Natural killer cell (primary cell): Measurements from ENCODE around the gene CHST15. TPM values are rescaled to one million over a fixed set of nuclear protein-coding genes. Genes with fewer than 3 reads are reported as not detected.

Experiments
- ATAC-seq, 3 donors: fragments of 150-1000 bp in 2 of 3; fragments of 200-7000 bp in 1 of 3; cut with Tn5 transposase; 1 replicate in 1 of 3; 2 replicates in 2 of 3; pipeline ENCODE4 v1.10.0; 2021; ENCODE audit warnings: mild to moderate bottlenecking in 2 of 3, moderate library complexity in 2 of 3
- DNase-seq, 2 donors: peaks; one replicate each; pipeline versions ENCODE4 v3.0.0 to v3.0.0-alpha.2; 2013 to 2021; ENCODE audit warnings: mixed read lengths in 1 of 2
- H3K27ac ChIP-seq: one replicate; pipeline ENCODE4 v1.5.1; 2013; ENCODE audit warnings: mild to moderate bottlenecking, low read length
- H3K27me3 ChIP-seq: one replicate; pipeline ENCODE4 v1.6.1; 2013; ENCODE audit warnings: low read length; ENCODE audit not compliant: control insufficient read depth, insufficient read depth
- H3K36me3 ChIP-seq: one replicate; pipeline ENCODE4 v1.6.1; 2013; ENCODE audit warnings: low read length; ENCODE audit not compliant: control insufficient read depth, insufficient read depth
- H3K4me1 ChIP-seq: one replicate; pipeline ENCODE4 v1.6.1; 2013; ENCODE audit warnings: low read length; ENCODE audit not compliant: control insufficient read depth, insufficient read depth
- H3K4me3 ChIP-seq: one replicate; pipeline ENCODE4 v1.5.1; 2013; ENCODE audit warnings: low read length
- H3K9me3 ChIP-seq: one replicate; pipeline ENCODE4 v1.6.1; 2013; ENCODE audit warnings: low read length; ENCODE audit not compliant: control insufficient read depth, insufficient read depth
- H3K27ac Mint-ChIP-seq, 2 donors: one replicate each; pipeline ENCODE4 v1.8.0; 2022; ENCODE audit warnings: mild to moderate bottlenecking in 2 of 2, mixed read lengths in 2 of 2, moderate library complexity in 1 of 2
- H3K27me3 Mint-ChIP-seq, 2 donors: one replicate each; pipeline ENCODE4 v1.8.0; 2022; ENCODE audit warnings: low read depth in 2 of 2, mixed read lengths in 2 of 2
- H3K36me3 Mint-ChIP-seq: one replicate; pipeline ENCODE4 v1.8.0; 2022; ENCODE audit warnings: mixed read lengths
- H3K4me1 Mint-ChIP-seq, 2 donors: one replicate each; pipeline ENCODE4 v1.8.0; 2022; ENCODE audit warnings: mixed read lengths in 2 of 2
- H3K4me3 Mint-ChIP-seq: one replicate; pipeline ENCODE4 v1.8.0; 2022; ENCODE audit warnings: mild to moderate bottlenecking, moderate library complexity, mixed read lengths
- H3K9me3 Mint-ChIP-seq, 2 donors: one replicate each; pipeline ENCODE4 v1.8.0; 2022; ENCODE audit warnings: mixed read lengths in 2 of 2
- WGBS: methylation state at CpG from one replicate; pipeline ENCODE4 v1.1.7; 2013; ENCODE audit warnings: missing lambda C conversion rate; ENCODE audit not compliant: insufficient coverage; 5-methylcytosine and 5-hydroxymethylcytosine counted together
- intact Hi-C: fragments of 100-400 bp; cut with micrococcal nuclease; formaldehyde crosslinking; loops from one replicate; pipeline ENCODE4 v1.14.2; 2022
- total RNA-seq, 4 donors: library from RNA; stranded (reverse); fragments of 120-200 nt in 1 of 4; gene quantifications; one replicate each; pipeline versions ENCODE4 v1.2.3 to v1.2.4, GENCODE V29; 2013 to 2022
- TF ChIP-seq, protein P1 (sequence below): fragments of 200-600 bp; IDR thresholded peaks from one replicate; pipeline ENCODE4 v1.8.0; 2022; ENCODE audit warnings: antibody characterized with exemption

Gene CHST15, protein sequence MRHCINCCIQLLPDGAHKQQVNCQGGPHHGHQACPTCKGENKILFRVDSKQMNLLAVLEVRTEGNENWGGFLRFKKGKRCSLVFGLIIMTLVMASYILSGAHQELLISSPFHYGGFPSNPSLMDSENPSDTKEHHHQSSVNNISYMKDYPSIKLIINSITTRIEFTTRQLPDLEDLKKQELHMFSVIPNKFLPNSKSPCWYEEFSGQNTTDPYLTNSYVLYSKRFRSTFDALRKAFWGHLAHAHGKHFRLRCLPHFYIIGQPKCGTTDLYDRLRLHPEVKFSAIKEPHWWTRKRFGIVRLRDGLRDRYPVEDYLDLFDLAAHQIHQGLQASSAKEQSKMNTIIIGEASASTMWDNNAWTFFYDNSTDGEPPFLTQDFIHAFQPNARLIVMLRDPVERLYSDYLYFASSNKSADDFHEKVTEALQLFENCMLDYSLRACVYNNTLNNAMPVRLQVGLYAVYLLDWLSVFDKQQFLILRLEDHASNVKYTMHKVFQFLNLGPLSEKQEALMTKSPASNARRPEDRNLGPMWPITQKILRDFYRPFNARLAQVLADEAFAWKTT
- total RNA-seq = 10 to 100 TPM in 1 of 3 donors, 1 to 10 TPM in 2; 1.9 to 11.9 (median 8.7) TPM
- 9.1 TPM for total RNA-seq (2013)

GRCh38 chr10:124092860-124093773, at the start of gene CHST15:
Gene CHST15 (minus strand): TSS chr10:124093598. CDS start chr10:124046212, 47,386 bp downstream.
- intact Hi-C loops = no loop called here
- H3K27me3 ChIP-seq = peaks cover 18% of the 10 kb centered on the region
- peak within 1 kb of the TSS; percentile 13 for H3K4me3 Mint-ChIP-seq
- 1% methylated on average over 106 of the region's 106 CpGs for WGBS
- DNase-seq = peak in 1 of 2 donors; percentile 20
- peaks cover 20% of the 10 kb centered on the region for H3K4me1 ChIP-seq
- H3K36me3 ChIP-seq = no peaks in the 10 kb centered on the region
- no peak within 1 kb of the TSS for H3K27ac Mint-ChIP-seq
- H3K36me3 Mint-ChIP-seq = no peaks in the 10 kb centered on the region
- no peaks in the 10 kb centered on the region for H3K4me1 Mint-ChIP-seq
- H3K27me3 Mint-ChIP-seq = peaks cover 45 to 55% of the 10 kb centered on the region in 2 donors
- peak within 1 kb of the TSS; percentile 50 for H3K4me3 ChIP-seq
- H3K9me3 Mint-ChIP-seq = no peaks in the 10 kb centered on the region
- peak in 2 of 3 donors; percentile 19 to 46 for ATAC-seq
- TF ChIP-seq, protein P1, sequence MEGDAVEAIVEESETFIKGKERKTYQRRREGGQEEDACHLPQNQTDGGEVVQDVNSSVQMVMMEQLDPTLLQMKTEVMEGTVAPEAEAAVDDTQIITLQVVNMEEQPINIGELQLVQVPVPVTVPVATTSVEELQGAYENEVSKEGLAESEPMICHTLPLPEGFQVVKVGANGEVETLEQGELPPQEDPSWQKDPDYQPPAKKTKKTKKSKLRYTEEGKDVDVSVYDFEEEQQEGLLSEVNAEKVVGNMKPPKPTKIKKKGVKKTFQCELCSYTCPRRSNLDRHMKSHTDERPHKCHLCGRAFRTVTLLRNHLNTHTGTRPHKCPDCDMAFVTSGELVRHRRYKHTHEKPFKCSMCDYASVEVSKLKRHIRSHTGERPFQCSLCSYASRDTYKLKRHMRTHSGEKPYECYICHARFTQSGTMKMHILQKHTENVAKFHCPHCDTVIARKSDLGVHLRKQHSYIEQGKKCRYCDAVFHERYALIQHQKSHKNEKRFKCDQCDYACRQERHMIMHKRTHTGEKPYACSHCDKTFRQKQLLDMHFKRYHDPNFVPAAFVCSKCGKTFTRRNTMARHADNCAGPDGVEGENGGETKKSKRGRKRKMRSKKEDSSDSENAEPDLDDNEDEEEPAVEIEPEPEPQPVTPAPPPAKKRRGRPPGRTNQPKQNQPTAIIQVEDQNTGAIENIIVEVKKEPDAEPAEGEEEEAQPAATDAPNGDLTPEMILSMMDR = no peak
- H3K9me3 ChIP-seq = no peaks in the 10 kb centered on the region
- H3K27ac ChIP-seq = peak within 1 kb of the TSS; percentile 58

DNA sequence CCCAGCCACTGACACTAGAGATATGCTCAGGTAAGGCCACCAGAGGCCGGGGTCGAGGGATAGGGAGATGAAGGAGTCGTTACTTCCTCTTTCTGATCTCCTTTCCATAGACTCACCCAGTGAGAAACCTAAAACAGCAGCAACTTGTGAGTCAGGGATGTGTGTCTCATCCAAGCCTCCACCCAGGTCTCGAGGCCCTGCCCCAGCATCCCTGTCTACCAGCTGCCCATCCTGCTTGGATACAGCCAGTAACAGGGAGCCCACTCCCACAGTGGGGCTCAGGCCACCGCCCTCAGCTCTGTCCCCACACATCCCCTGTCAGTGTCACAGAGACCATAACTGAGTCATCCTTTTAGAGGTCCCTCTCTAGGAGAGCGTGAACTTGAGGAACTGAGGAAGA, 49.6 kb upstream of the CHST15 start:
- Histone ChIP-seq H3K27ac (no peak overlapping the region), H3K4me3 (no peak overlapping the region), H3K27me3 (no peaks in the 10 kb centered on the region), H3K36me3 (no peaks in the 10 kb centered on the region), H3K4me1 (peaks cover 32% of the 10 kb centered on the region), H3K9me3 (no peaks in the 10 kb centered on the region)
- Mint-ChIP-seq H3K27me3 (peaks cover 6 to 15% of the 10 kb centered on the region in 2 donors), H3K4me1 (peaks cover 0 to 14% of the 10 kb centered on the region in 2 donors), H3K27ac (no peak overlapping the region), H3K4me3 (no peak overlapping the region), H3K36me3 (no peaks in the 10 kb centered on the region), H3K9me3 (no peaks in the 10 kb centered on the region)
- WGBS = 72% methylated on average over 4 of the region's 6 CpGs
- intact Hi-C loops = no loop called here
- TF ChIP-seq, protein P1 = no peak
- peak; percentile 9 to 24 (median 19) for ATAC-seq
- DNase-seq = no peak

DNA sequence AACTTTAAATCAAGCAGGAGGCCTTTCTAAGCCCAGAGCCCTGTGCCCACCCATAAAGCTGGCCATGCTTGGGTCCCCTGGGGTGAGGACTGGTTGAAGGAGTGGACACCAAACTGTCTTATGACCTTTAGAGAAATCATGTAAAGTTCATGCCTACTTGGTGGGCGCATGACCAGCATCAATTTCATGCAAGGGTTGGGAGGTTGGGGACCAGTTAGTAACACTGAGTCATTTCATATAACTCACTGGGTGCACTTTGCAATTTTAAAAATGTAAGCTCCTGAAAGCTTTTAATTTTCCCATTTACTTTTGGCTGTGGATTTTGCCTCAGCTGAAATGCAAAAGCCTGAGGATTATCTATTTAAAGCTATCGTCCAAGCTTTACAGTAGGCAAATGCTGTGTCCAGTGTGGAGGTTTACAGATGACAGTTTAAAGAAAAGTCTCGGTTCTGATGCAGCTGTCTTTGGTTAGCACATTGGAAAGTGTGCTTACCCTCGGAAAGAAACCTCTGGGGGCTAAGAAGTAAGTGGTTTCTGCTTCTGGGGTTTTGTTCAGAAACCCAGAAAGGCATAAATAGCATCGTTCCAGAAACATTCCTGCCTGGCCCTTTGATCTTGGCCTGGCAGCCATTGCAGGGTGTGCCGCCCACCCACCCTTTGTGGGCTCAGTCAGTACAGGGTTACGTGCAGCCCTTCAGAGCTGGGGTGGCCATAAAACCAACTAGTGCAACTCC, 48.8 kb upstream of the CHST15 start:
- TF ChIP-seq, protein P1 = no peak
- H3K9me3 Mint-ChIP-seq = no peaks in the 10 kb centered on the region
- no peak overlapping the region for H3K4me3 Mint-ChIP-seq
- H3K9me3 ChIP-seq = no peaks in the 10 kb centered on the region
- H3K4me3 ChIP-seq = no peak overlapping the region
- no peak overlapping the region for H3K27ac ChIP-seq
- no peaks in the 10 kb centered on the region for H3K36me3 Mint-ChIP-seq
- H3K4me1 Mint-ChIP-seq = peaks cover 0 to 14% of the 10 kb centered on the region in 2 donors
- peaks cover 32% of the 10 kb centered on the region for H3K4me1 ChIP-seq
- peaks cover 12 to 23% of the 10 kb centered on the region in 2 donors for H3K27me3 Mint-ChIP-seq
- no peaks in the 10 kb centered on the region for H3K36me3 ChIP-seq
- H3K27me3 ChIP-seq = no peaks in the 10 kb centered on the region
- no peak overlapping the region for H3K27ac Mint-ChIP-seq
- 29% methylated on average over 7 of the region's 7 CpGs for WGBS
- intact Hi-C loops = no loop called here
- DNase-seq = no peak
- peak in 1 of 3 donors; percentile 36 for ATAC-seq
